ENCODE results near the gene ABLIM3.

ABLIM3 gene

GRCh38 chr5:149309354-149309753 is 168.1 kb downstream of the ABLIM3 start:
- DNase-seq (ENCODE audit: low read depth in 2 of 2) = no peak
